HepG2 (cell line): ENCODE measurements around the gene GGT1. TPM values are rescaled to one million over a fixed set of nuclear protein-coding genes. Genes with fewer than 3 reads are reported as not detected.

Experiments
- AHDC1 ChIP-seq: sonication (generic); formaldehyde crosslinking; IDR thresholded peaks from 2 replicates; pipeline ENCODE4 v1.5.1; 2020; ENCODE audit warnings: mild to moderate bottlenecking, missing genetic modification reagents, borderline replicate concordance
- AHR ChIP-seq: IDR thresholded peaks from 2 replicates; pipeline ENCODE4 v1.6.1; 2018; ENCODE audit warnings: missing genetic modification reagents, missing compliant biosample characterization
- BRD4 ChIP-seq: sonication (generic); formaldehyde crosslinking; IDR thresholded peaks from 2 replicates; pipeline ENCODE4 v1.4.0; 2020; ENCODE audit warnings: missing genetic modification reagents
- ELF3 ChIP-seq: IDR thresholded peaks from 2 replicates; pipeline ENCODE4 v1.6.1; 2016; ENCODE audit warnings: missing genetic modification reagents, missing compliant biosample characterization
- FOXA1 ChIP-seq, 2 experiments: fragments of 450-650 bp in 1 of 2; sonication (generic) in 1 of 2; formaldehyde crosslinking in 1 of 2; IDR thresholded peaks; 2 replicates each; pipeline versions ENCODE4 v1.4.0 to v1.6.1; 2016 to 2020; ENCODE audit warnings: missing genetic modification reagents in 1 of 2
- GLI4 ChIP-seq: sonication (generic); formaldehyde crosslinking; IDR thresholded peaks from 2 replicates; pipeline ENCODE4 v1.5.1; 2020; ENCODE audit warnings: missing genetic modification reagents, mild to moderate bottlenecking, moderate library complexity, borderline replicate concordance
- HOXD1 ChIP-seq: sonication (generic); formaldehyde crosslinking; IDR thresholded peaks from 2 replicates; pipeline ENCODE4 v1.5.0; 2020; ENCODE audit warnings: missing genetic modification reagents
- MATR3 ChIP-seq: sonication (generic); formaldehyde crosslinking; IDR thresholded peaks from 2 replicates; pipeline ENCODE4 v1.4.0; 2020; ENCODE audit warnings: missing genetic modification reagents
- NRL ChIP-seq: sonication (generic); formaldehyde crosslinking; IDR thresholded peaks from 2 replicates; pipeline ENCODE4 v1.5.0; 2020; ENCODE audit warnings: missing genetic modification reagents, mild to moderate bottlenecking, moderate library complexity, borderline replicate concordance
- POLR2G ChIP-seq: fragments of 200-400 bp; formaldehyde crosslinking; IDR thresholded peaks from 2 replicates; pipeline ENCODE4 v1.6.1; 2018; ENCODE audit warnings: mild to moderate bottlenecking, low read depth, low read length, moderate library complexity
- RAD21 ChIP-seq: fragments of 450-650 bp; formaldehyde crosslinking; IDR thresholded peaks from 2 replicates; pipeline ENCODE4 v1.5.0; 2020; ENCODE audit warnings: mild to moderate bottlenecking
- RBM22 ChIP-seq: fragments of 200-400 bp; formaldehyde crosslinking; optimal IDR thresholded peaks from 2 replicates; pipeline ENCODE3; 2017; ENCODE audit warnings: mild to moderate bottlenecking, low read length, moderate library complexity
- RFX1 ChIP-seq: fragments of 450-650 bp; IDR thresholded peaks from 2 replicates; pipeline ENCODE4 v1.6.1; 2017
- ZBTB34 ChIP-seq: sonication (generic); formaldehyde crosslinking; IDR thresholded peaks from 2 replicates; pipeline ENCODE4 v1.8.0; 2022; ENCODE audit warnings: mild to moderate bottlenecking, missing genetic modification reagents
- ZFAT ChIP-seq: sonication (generic); formaldehyde crosslinking; conservative IDR thresholded peaks from 2 replicates; pipeline ENCODE4 v1.8.1; 2023; ENCODE audit warnings: missing genetic modification reagents, inconsistent platforms
- ZFP90 ChIP-seq: sonication (generic); formaldehyde crosslinking; IDR thresholded peaks from 2 replicates; pipeline ENCODE4 v1.8.0; 2022; ENCODE audit warnings: missing genetic modification reagents, mild to moderate bottlenecking, inconsistent platforms, borderline replicate concordance
- ZNF263 ChIP-seq: sonication (generic); formaldehyde crosslinking; IDR thresholded peaks from 2 replicates; pipeline ENCODE4 v1.4.0; 2020; ENCODE audit warnings: missing genetic modification reagents
- ZNF331 ChIP-seq: sonication (generic); formaldehyde crosslinking; IDR thresholded peaks from 2 replicates; pipeline ENCODE4 v1.4.0; 2020; ENCODE audit warnings: missing genetic modification reagents
- ZNF710 ChIP-seq: sonication (generic); formaldehyde crosslinking; IDR thresholded peaks from 2 replicates; pipeline ENCODE4 v1.5.0; 2020; ENCODE audit warnings: mild to moderate bottlenecking, missing genetic modification reagents, borderline replicate concordance
- ZNF766 ChIP-seq: sonication (generic); formaldehyde crosslinking; IDR thresholded peaks from 2 replicates; pipeline ENCODE4 v1.5.0; 2020; ENCODE audit warnings: missing genetic modification reagents, borderline replicate concordance
- ZNF768 ChIP-seq: sonication (generic); formaldehyde crosslinking; IDR thresholded peaks from 2 replicates; pipeline ENCODE4 v1.4.0; 2020; ENCODE audit warnings: missing genetic modification reagents
- polyA plus RNA-seq, 8 experiments: library from polyadenylated mRNA; depleted of rRNA in 3 of 8; stranded (reverse) in 7 of 8; unstranded in 1 of 8; fragments of >200 nt; fragmentation: Illumina TruSeq in 4 of 8; extraction: Trizol in 4 of 8; gene quantifications; 2 replicates each; pipeline versions ENCODE4 v1.2.1 to v1.2.3, GENCODE V29; 2011 to 2016; ENCODE audit warnings: low read depth in 4 of 8, missing spikeins in 1 of 8, mixed read lengths in 1 of 8; ENCODE audit not compliant: insufficient read depth in 1 of 8
- total RNA-seq, 5 experiments: library from RNA; depleted of rRNA; stranded (reverse); fragments of >200 nt; fragmentation: Illumina TruSeq; extraction: Trizol; gene quantifications; 2 replicates each; pipeline ENCODE4 v1.2.3, GENCODE V29; 2016; ENCODE audit warnings: low read depth in 1 of 5

GGT1 gene
- total and polyA plus RNA-seq, 2 of the 13 experiments (the other 11 are each of a cell fraction or from before 2014, with no cell fraction given), result 29.9 to 103 TPM

GRCh38 chr22:24592851-24593558, 10.0 kb upstream of the GGT1 start, which contains the start of gene LRRC75B (continued):
- TF ChIP-seq AHDC1 (peak; percentile 75), ZNF331 (CRISPR knock-in tag) (peak; percentile 86), HOXD1 (CRISPR knock-in tag) (no peak), ELF3 (CRISPR knock-in tag) (peak; percentile 79), RBM22 (peak; percentile 27), ZNF766 (CRISPR knock-in tag) (no peak), POLR2G (peak; percentile 88), RAD21 (peak; percentile 49), RFX1 (no peak), ZFAT (CRISPR knock-in tag) (no peak), ZNF710 (CRISPR knock-in tag) (no peak), MATR3 (CRISPR knock-in tag) (no peak), ZNF768 (peak; percentile 46; the same call in 1 of the 2 replicates), GLI4 (CRISPR knock-in tag) (no peak), BRD4 (CRISPR knock-in tag) (peak; percentile 79; the same call in 1 of the 2 replicates), ZNF263 (no peak), ZFP90 (0 out of 2 replicates have a peak, but pooled peaks have one; percentile 43), FOXA1 (IDR thresholded peaks at IDR 0.05) (no peak), FOXA1 (CRISPR knock-in tag; IDR thresholded peaks at IDR 0.05) (peak; percentile 19; the same call in 1 of the 2 replicates), AHR (CRISPR knock-in tag) (no peak), NRL (CRISPR knock-in tag) (no peak), ZBTB34 (CRISPR knock-in tag) (peak; percentile 87)
